B cell (primary cell): ENCODE results near the gene SPRY1. TPM values are rescaled to one million over a fixed set of nuclear protein-coding genes. Genes with fewer than 3 reads are reported as not detected.

ENCODE experiments used
- ATAC-seq: fragments of 200-7000 bp; cut with Tn5 transposase; one replicate; pipeline ENCODE4 v1.10.0; 2021; ENCODE audit warnings: low read depth, mild to moderate bottlenecking, moderate number of reproducible peaks, moderate library complexity
- CTCF ChIA-PET: fragments of 350-600 bp; sonication (Branson Sonifier 250); formaldehyde crosslinking; loops from one replicate; lab custom pipeline; 2021; ENCODE audit warnings: antibody characterized with exemption, inconsistent platforms; lab: Charles Lee
- POLR2A ChIA-PET: fragments of 350-600 bp; sonication (Branson Sonifier 250); formaldehyde crosslinking; loops from one replicate; lab custom pipeline; 2021; ENCODE audit warnings: antibody characterized with exemption; lab: Charles Lee
- DNase-seq: peaks from one replicate; pipeline ENCODE4 v3.0.0; 2013
- H2AFZ ChIP-seq: 2 replicates; pipeline ENCODE4 v1.6.1; 2012; ENCODE audit warnings: mild to moderate bottlenecking, low read depth, low read length; ENCODE audit not compliant: insufficient read depth, poor library complexity, severe bottlenecking
- H3K27ac ChIP-seq, 2 donors: 1 replicate in 1 of 2; 2 replicates in 1 of 2; pipeline ENCODE4 v1.5.1; 2012 to 2013; ENCODE audit warnings: low read length in 2 of 2, mild to moderate bottlenecking in 2 of 2, moderate library complexity in 1 of 2
- H3K27me3 ChIP-seq, 4 experiments: fragments of 200-600 bp in 1 of 4; sonication (generic) in 1 of 4; replicated peaks in 1 of 4; 1 replicate in 2 of 4; 2 replicates in 2 of 4; pipeline versions ENCODE4 v1.6.1 to v1.7.0; 2013 to 2016; ENCODE audit warnings: low read length in 3 of 4, mild to moderate bottlenecking in 2 of 4, mixed read lengths in 1 of 4, moderate library complexity in 1 of 4; ENCODE audit not compliant: insufficient read depth in 4 of 4, control insufficient read depth in 3 of 4; ENCODE audit errors: control extremely low read depth in 1 of 4
- H3K36me3 ChIP-seq, 2 experiments: replicated peaks in 1 of 2; 1 replicate in 1 of 2; 2 replicates in 1 of 2; pipeline versions ENCODE4 v1.6.1 to v1.7.1; 2013; ENCODE audit warnings: low read length in 1 of 2; ENCODE audit not compliant: insufficient read depth in 2 of 2, control insufficient read depth in 1 of 2; ENCODE audit errors: control extremely low read depth in 1 of 2, extremely low read depth in 1 of 2
- H3K4me1 ChIP-seq, 2 donors: fragments of 200-600 bp in 1 of 2; sonication (generic) in 1 of 2; 1 replicate in 1 of 2; 2 replicates in 1 of 2; pipeline versions ENCODE4 v1.5.1 to v1.6.1; 2013 to 2017; ENCODE audit warnings: low read length in 2 of 2; ENCODE audit not compliant: control insufficient read depth in 2 of 2, insufficient read depth in 2 of 2
- H3K4me2 ChIP-seq: replicated peaks from 2 replicates; pipeline ENCODE3; 2012; ENCODE audit warnings: mild to moderate bottlenecking, low read depth, low read length; ENCODE audit not compliant: poor library complexity, severe bottlenecking
- H3K4me3 ChIP-seq, 5 experiments: fragments of 200-600 bp in 1 of 5; sonication (generic) in 1 of 5; 1 replicate in 3 of 5; 2 replicates in 2 of 5; pipeline versions ENCODE4 v1.5.1 to v1.7.0; 2011 to 2016; ENCODE audit warnings: low read length in 4 of 5, mild to moderate bottlenecking in 4 of 5, low read depth in 2 of 5, control low read depth in 1 of 5, moderate library complexity in 1 of 5; ENCODE audit not compliant: insufficient read depth in 1 of 5; ENCODE audit errors: control extremely low read depth in 1 of 5, extremely low read depth in 1 of 5
- H3K79me2 ChIP-seq: fragments of 200-600 bp; sonication (generic); one replicate; pipeline ENCODE4 v1.6.0; 2016; ENCODE audit warnings: low read length; ENCODE audit not compliant: control insufficient read depth, insufficient read depth
- H3K9ac ChIP-seq: fragments of 200-600 bp; sonication (generic); 2 replicates; pipeline ENCODE4 v1.6.1; 2017; ENCODE audit warnings: mild to moderate bottlenecking, low read length, moderate library complexity
- H3K9me3 ChIP-seq, 3 donors: one replicate each; pipeline versions ENCODE4 v1.6.1 to v1.7.1; 2013; ENCODE audit warnings: low read length in 2 of 3; ENCODE audit not compliant: control insufficient read depth in 2 of 3, insufficient read depth in 1 of 3; ENCODE audit errors: control extremely low read depth in 1 of 3
- H4K20me1 ChIP-seq: 2 replicates; pipeline ENCODE4 v1.6.0; 2012; ENCODE audit warnings: mild to moderate bottlenecking, low read length; ENCODE audit not compliant: insufficient read depth, control insufficient read depth, poor library complexity, severe bottlenecking
- H3K27ac Mint-ChIP-seq: one replicate; pipeline ENCODE4 v1.8.0; 2021; ENCODE audit warnings: mixed read lengths
- H3K27me3 Mint-ChIP-seq: one replicate; pipeline ENCODE4 v1.8.0; 2021; ENCODE audit warnings: mixed read lengths
- H3K4me1 Mint-ChIP-seq: one replicate; pipeline ENCODE4 v1.8.0; 2021; ENCODE audit warnings: mixed read lengths
- H3K4me3 Mint-ChIP-seq: one replicate; pipeline ENCODE4 v1.8.0; 2021; ENCODE audit warnings: mixed read lengths
- H3K9me3 Mint-ChIP-seq: one replicate; pipeline ENCODE4 v1.8.0; 2022; ENCODE audit warnings: mixed read lengths; ENCODE audit not compliant: insufficient read depth
- CTCF ChIP-seq: fragments of 200-600 bp; IDR thresholded peaks from one replicate; pipeline ENCODE4 v1.8.0; 2022; ENCODE audit warnings: antibody characterized with exemption, mild to moderate bottlenecking
- EZH2 ChIP-seq: IDR thresholded peaks from 2 replicates; pipeline ENCODE4 v1.6.1; 2012; ENCODE audit warnings: borderline replicate concordance, low read depth, mild to moderate bottlenecking, moderate library complexity, low read length; ENCODE audit not compliant: insufficient read depth, poor library complexity, severe bottlenecking
- WGBS: methylation state at CpG from one replicate; pipeline ENCODE4 v1.1.5; 2013; ENCODE audit warnings: missing lambda C conversion rate; ENCODE audit not compliant: insufficient coverage; 5-methylcytosine and 5-hydroxymethylcytosine counted together
- intact Hi-C: fragments of 100-400 bp; cut with micrococcal nuclease; formaldehyde crosslinking; loops from one replicate; pipeline ENCODE4 v1.10.0; 2022
- polyA minus RNA-seq: library from RNA; depleted of rRNA, polyadenylated mRNA; stranded (reverse); fragments of >200 nt; gene quantifications from 2 replicates; pipeline ENCODE4 v1.2.3, GENCODE V29; 2012
- polyA plus RNA-seq: library from polyadenylated mRNA; depleted of rRNA; stranded (reverse); fragments of >200 nt; gene quantifications from 2 replicates; pipeline ENCODE4 v1.2.3, GENCODE V29; 2012
- total RNA-seq, 2 donors: library from RNA; stranded (reverse); fragments of 120-200 nt in 1 of 2; gene quantifications; 1 replicate in 1 of 2; 2 replicates in 1 of 2; pipeline versions ENCODE4 v1.2.3 to v1.2.4, GENCODE V29; 2013 to 2022

The SPRY1 gene
- total RNA-seq (6.9 and 9.8 TPM in 2 replicates), polyA plus RNA-seq (4.7 and 11.2 TPM in 2 replicates), polyA minus RNA-seq (6.2 and 15.3 TPM in 2 replicates)
- 11.0 TPM for total RNA-seq (2013)

DNA sequence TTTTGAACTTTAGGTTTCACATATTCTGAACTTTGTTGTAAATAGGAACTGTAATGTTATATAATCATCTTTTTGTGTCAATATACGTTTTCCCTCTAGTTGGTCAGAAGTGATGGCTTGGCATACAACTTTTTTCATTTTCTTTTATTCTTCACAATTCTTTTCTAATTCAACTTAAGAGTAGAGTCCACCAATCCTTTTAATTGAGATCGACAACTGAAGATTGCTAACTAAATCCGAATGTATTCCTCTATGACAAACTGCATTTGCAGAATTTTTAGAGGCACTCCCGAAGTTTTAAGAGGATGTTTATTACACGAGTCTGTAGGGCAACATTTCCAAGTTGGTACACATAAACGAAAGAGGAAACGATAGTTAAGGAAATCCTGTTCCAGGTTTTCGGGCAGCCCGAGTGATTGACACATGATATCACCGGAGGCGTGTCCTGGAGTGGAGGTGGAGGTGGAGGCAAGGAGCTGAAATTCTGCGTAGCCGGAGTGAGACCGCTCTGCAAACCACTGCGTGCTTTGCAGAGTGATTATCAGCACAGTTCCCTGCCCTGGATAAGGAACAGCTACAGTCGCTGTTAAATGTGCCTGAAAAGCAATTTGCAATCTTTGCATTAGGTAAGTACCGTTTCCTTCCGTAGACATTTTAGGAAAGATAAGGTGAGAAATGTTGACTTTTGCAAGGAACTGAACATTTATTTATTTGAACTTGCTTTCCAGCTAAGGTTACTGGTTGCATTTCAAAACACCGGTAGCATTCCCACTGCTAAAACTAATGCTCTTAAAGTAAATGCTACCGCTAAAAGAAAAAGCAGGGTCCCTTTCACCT is at the start of gene SPRY1:
Gene SPRY1 (plus strand): TSS at position 489 of the 837 bp plus-strand sequence. CDS start 4,797 bp downstream, outside the sequence.
- 2% methylated on average over 13 of the region's 20 CpGs for WGBS
- TF ChIP-seq CTCF (no peak), EZH2 (no peak)
- ATAC-seq, result peak; percentile 45
- peak; percentile 86 for DNase-seq
- Mint-ChIP-seq H3K27ac (peak within 1 kb of the TSS; percentile 74), H3K4me1 (peaks cover 29% of the 10 kb centered on the region), H3K4me3 (peak within 1 kb of the TSS; percentile 96), H3K27me3 (peaks cover 21% of the 10 kb centered on the region), H3K9me3 (no peaks in the 10 kb centered on the region)
- Histone ChIP-seq H3K79me2 (peaks cover 19% of the 10 kb centered on the region), H3K36me3 (no peaks in the 10 kb centered on the region), H4K20me1 (no peaks in the 10 kb centered on the region), H3K9me3 (no peaks in the 10 kb centered on the region), H3K27me3 (peaks cover 0 to 8% (median 0%) of the 10 kb centered on the region in 4 experiments), H3K9ac (peak within 1 kb of the TSS; percentile 81), H3K4me1 (peaks cover 18 to 33% of the 10 kb centered on the region in 2 donors), H3K27ac (peak within 1 kb of the TSS; percentile 61 to 84), H3K4me2 (peak within 1 kb of the TSS; percentile 96), H3K4me3 (peak within 1 kb of the TSS; percentile 68 to 88 (median 73)), H2AFZ (peak within 1 kb of the TSS; percentile 80)
- ChIA-PET CTCF (interaction anchor here (0.5 to 1.9 kb wide), 7 partner anchors 8 to 249 kb away, joined by 3 to 7 read pairs (median 3); no protein-coding TSS in a partner anchor), POLR2A (no interaction called here)
- intact Hi-C loops, result loop anchor here (2.0 to 5.0 kb wide), 4 partner anchors 111 to 1244 kb away; partner anchors contain the start of genes BBS12, BLTP1 and NUDT6

DNA sequence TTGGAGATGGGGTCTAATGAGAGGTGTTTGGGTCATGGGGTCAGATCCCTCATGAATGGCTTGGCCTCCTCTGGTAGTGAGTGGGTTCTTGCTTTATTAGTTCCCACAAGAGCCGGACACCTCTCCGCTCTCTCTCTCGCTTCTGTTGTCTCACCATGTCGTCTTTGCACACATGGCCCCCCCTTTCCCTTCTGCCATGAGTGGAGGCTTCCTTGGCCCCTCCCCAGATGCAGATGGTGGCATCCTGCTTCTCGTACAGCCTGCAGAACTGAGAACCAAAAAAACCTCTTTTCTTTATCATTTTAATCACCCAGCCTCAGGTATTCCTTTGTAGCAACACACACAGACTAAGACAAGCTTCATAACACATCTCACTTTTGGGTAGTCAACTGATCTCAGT is 49.6 kb upstream of the SPRY1 start:
- Histone ChIP-seq H3K9ac (no peak overlapping the region), H3K9me3 (peaks cover 0 to 4% (median 0%) of the 10 kb centered on the region in 3 donors), H3K4me1 (peaks cover 0 to under 1% of the 10 kb centered on the region in 2 donors), H3K79me2 (no peaks in the 10 kb centered on the region), H3K4me3 (no peak overlapping the region), H4K20me1 (no peaks in the 10 kb centered on the region), H3K36me3 (no peaks in the 10 kb centered on the region), H2AFZ (no peak overlapping the region), H3K27me3 (no peaks in the 10 kb centered on the region), H3K4me2 (no peak overlapping the region), H3K27ac (no peak overlapping the region)
- no peak for ATAC-seq
- H3K4me1 Mint-ChIP-seq, result no peaks in the 10 kb centered on the region
- POLR2A ChIA-PET, result no interaction called here
- H3K4me3 Mint-ChIP-seq, result no peak overlapping the region
- peaks cover 14% of the 10 kb centered on the region for H3K27me3 Mint-ChIP-seq
- CTCF ChIA-PET, result no interaction called here
- TF ChIP-seq EZH2 (no peak), CTCF (no peak)
- DNase-seq, result no peak
- WGBS, result 60% methylated on average over 3 of the region's 5 CpGs
- no peak overlapping the region for H3K27ac Mint-ChIP-seq
- intact Hi-C loops, result no loop called here
- no peaks in the 10 kb centered on the region for H3K9me3 Mint-ChIP-seq
